Activated CD4-positive, CD25-positive, alpha-beta regulatory T cell treated with anti-CD3 and anti-CD28 coated beads, Interleukin-2, amount 50 U/mL, for 16 hours (primary cell): Measurements from ENCODE around the gene PSMD13.
"Not testable (repeated sequence)": the region's sequence is repeated elsewhere in the genome, so short reads cannot be mapped to it uniquely, and the experiment has no call there.

ENCODE experiments used
- DNase-seq: peaks from one replicate; pipeline ENCODE4 v3.0.0-alpha.2; 2020; ENCODE audit warnings: low read depth, low spot score

Gene PSMD13

GRCh38 chr11:249062-249461 lies 12.3 kb downstream of the PSMD13 start:
- DNase-seq, result no peak

- no peak for DNase-seq
These were observed 13.5 kb downstream of the PSMD13 start for GRCh38 chr11:250274-250673.

GRCh38 chr11:250740-251299 lies 14.0 kb downstream of the PSMD13 start:
- DNase-seq, result peak; percentile 55

- DNase-seq, result no peak
These were observed 14.8 kb downstream of the PSMD13 start for GRCh38 chr11:251550-251949.

- no peak for DNase-seq
These were observed 15.9 kb downstream of the PSMD13 start for GRCh38 chr11:252666-253065.

GRCh38 chr11:253160-253885 lies 16.5 kb downstream of the PSMD13 start:
- DNase-seq, result no peak

- DNase-seq, result no peak
These were observed 17.1 kb downstream of the PSMD13 start for GRCh38 chr11:253886-254270.

GRCh38 chr11:255176-255575 lies 18.4 kb downstream of the PSMD13 start:
- DNase-seq, result no peak

- DNase-seq, result no peak
These were observed 19.0 kb downstream of the PSMD13 start for GRCh38 chr11:255816-256215.

- DNase-seq, result no peak
These were observed 20.4 kb downstream of the PSMD13 start for GRCh38 chr11:256952-257737.

- DNase-seq, result no peak
These were observed 21.2 kb downstream of the PSMD13 start for GRCh38 chr11:257766-258493.

GRCh38 chr11:259413-259812 lies 22.6 kb downstream of the PSMD13 start:
- DNase-seq, result no peak

- no peak for DNase-seq
These were observed 24.8 kb downstream of the PSMD13 start for GRCh38 chr11:261624-262023.

GRCh38 chr11:266676-267439 lies 30.1 kb downstream of the PSMD13 start:
- DNase-seq, result no peak

- DNase-seq, result no peak
These were observed 30.8 kb downstream of the PSMD13 start for GRCh38 chr11:267491-267994.

GRCh38 chr11:268716-269145 lies 32.0 kb downstream of the PSMD13 start:
- not testable (repeated sequence) for DNase-seq

GRCh38 chr11:269146-269890 lies 32.5 kb downstream of the PSMD13 start:
- no peak for DNase-seq

GRCh38 chr11:270451-271318 lies 33.9 kb downstream of the PSMD13 start:
- no peak for DNase-seq

GRCh38 chr11:271319-271715 lies 34.5 kb downstream of the PSMD13 start:
- DNase-seq, result no peak
